SKM-1 (cell line): ENCODE measurements around the gene MGA.

ENCODE experiments used
- DNase-seq: peaks from one replicate; lab custom pipeline; 2025; ENCODE audit not compliant: unreplicated experiment; lab: John Stamatoyannopoulos, UW

Gene MGA

GRCh38 chr15:41656188-41656587 is 4.0 kb upstream of the MGA start:
- no peak for DNase-seq

- no peak for DNase-seq
Measured at GRCh38 chr15:41658689-41659088, 1.5 kb upstream of the MGA start.

- no peak for DNase-seq
Measured at GRCh38 chr15:41659190-41659589, 1.0 kb upstream of the MGA start.

- DNase-seq: no peak
Measured at GRCh38 chr15:41659855-41660234, 360 bp upstream of the MGA start.

- no peak for DNase-seq
Measured at GRCh38 chr15:41661078-41661517, 893 bp downstream of the MGA start.

- peak; percentile 43 for DNase-seq
Measured at GRCh38 chr15:41661518-41662225, 1.5 kb downstream of the MGA start.

GRCh38 chr15:41666353-41666920 is 6.2 kb downstream of the MGA start:
- DNase-seq: no peak

- no peak for DNase-seq
Measured at GRCh38 chr15:41669701-41670100, 9.5 kb downstream of the MGA start.

- DNase-seq: no peak
Measured at GRCh38 chr15:41671656-41672648, 11.7 kb downstream of the MGA start.

- no peak for DNase-seq
Measured at GRCh38 chr15:41675337-41675736, 15.1 kb downstream of the MGA start.

GRCh38 chr15:41678742-41679141 is 18.5 kb downstream of the MGA start:
- no peak for DNase-seq

GRCh38 chr15:41683955-41684354 is 23.8 kb downstream of the MGA start:
- no peak for DNase-seq

GRCh38 chr15:41688671-41689070 is 28.5 kb downstream of the MGA start:
- no peak for DNase-seq

- no peak for DNase-seq
Measured at GRCh38 chr15:41689083-41689482, 28.9 kb downstream of the MGA start.

- DNase-seq: peak; percentile 35
Measured at GRCh38 chr15:41689834-41690233, 29.6 kb downstream of the MGA start.

- DNase-seq: no peak
Measured at GRCh38 chr15:41690636-41691035, 30.4 kb downstream of the MGA start.

- no peak for DNase-seq
Measured at GRCh38 chr15:41691471-41691870, 31.3 kb downstream of the MGA start.

- no peak for DNase-seq
Measured at GRCh38 chr15:41692049-41692448, 31.8 kb downstream of the MGA start.

GRCh38 chr15:41693757-41694156 is 33.6 kb downstream of the MGA start:
- DNase-seq: no peak

GRCh38 chr15:41695750-41696436 is 35.7 kb downstream of the MGA start:
- peak; percentile 19 for DNase-seq

- no peak for DNase-seq
Measured at GRCh38 chr15:41698779-41699178, 38.6 kb downstream of the MGA start.
